HG03135 (cell line): ENCODE results near the gene CDRT4.
"Not testable (repeated sequence)": the region's sequence is repeated elsewhere in the genome, so short reads cannot be mapped to it uniquely, and the experiment has no call there.

Experiments
- ATAC-seq: cut with Tn5 transposase; IDR thresholded peaks from one replicate; pipeline ENCODE4 v1.9.1; 2021; ENCODE audit warnings: mild to moderate bottlenecking, moderate library complexity; ENCODE audit not compliant: unreplicated experiment

CDRT4 gene

GRCh38 chr17:15457723-15458094 lies 9.7 kb downstream of the CDRT4 start:
- no peak for ATAC-seq

- ATAC-seq: no peak
Observed at GRCh38 chr17:15456972-15457722, 10.3 kb downstream of the CDRT4 start.

GRCh38 chr17:15456496-15456895 lies 10.9 kb downstream of the CDRT4 start:
- no peak for ATAC-seq

- no peak for ATAC-seq
Observed at GRCh38 chr17:15454346-15454745, 13.1 kb downstream of the CDRT4 start.

- no peak for ATAC-seq
Observed at GRCh38 chr17:15453782-15454181, 13.6 kb downstream of the CDRT4 start.

GRCh38 chr17:15453246-15453645 lies 14.2 kb downstream of the CDRT4 start:
- ATAC-seq: no peak

- ATAC-seq: no peak
Observed at GRCh38 chr17:15452746-15453145, 14.7 kb downstream of the CDRT4 start.

GRCh38 chr17:15451680-15452079 lies 15.7 kb downstream of the CDRT4 start:
- ATAC-seq: no peak

GRCh38 chr17:15448580-15448956 lies 18.9 kb downstream of the CDRT4 start:
- no peak for ATAC-seq

- ATAC-seq: no peak
Observed at GRCh38 chr17:15447928-15448579, 19.4 kb downstream of the CDRT4 start.

- ATAC-seq: no peak
Observed at GRCh38 chr17:15446036-15446435, 21.4 kb downstream of the CDRT4 start.

GRCh38 chr17:15444805-15445204 lies 22.6 kb downstream of the CDRT4 start:
- no peak for ATAC-seq

- no peak for ATAC-seq
Observed at GRCh38 chr17:15442311-15443180, 24.9 kb downstream of the CDRT4 start.

GRCh38 chr17:15441315-15441714 lies 26.1 kb downstream of the CDRT4 start:
- no peak for ATAC-seq

- no peak for ATAC-seq
Observed at GRCh38 chr17:15440347-15440746, 27.1 kb downstream of the CDRT4 start.

- ATAC-seq: not testable (repeated sequence)
Observed at GRCh38 chr17:15439205-15439985, 28.0 kb downstream of the CDRT4 start.

GRCh38 chr17:15438491-15439105 lies 28.8 kb downstream of the CDRT4 start:
- ATAC-seq: no peak

GRCh38 chr17:15437303-15437635 lies 30.2 kb downstream of the CDRT4 start:
- ATAC-seq: no peak

- no peak for ATAC-seq
Observed at GRCh38 chr17:15436473-15437302, 30.7 kb downstream of the CDRT4 start.

GRCh38 chr17:15434956-15435355 lies 32.5 kb downstream of the CDRT4 start:
- ATAC-seq: no peak
